Gastrocnemius medialis (tissue), 4 donors: ENCODE results near the gene NOC4L.

Experiments used
- POLR2A ChIP-seq, 2 donors: fragments of 450-650 bp; IDR thresholded peaks; one replicate each; pipeline ENCODE4 v1.6.1; 2017; ENCODE audit warnings: antibody characterized with exemption in 2 of 2, mild to moderate bottlenecking in 2 of 2, moderate library complexity in 2 of 2
- TF ChIP-seq, protein P1 (sequence below), 5 experiments: fragments of 450-650 bp in 3 of 5; fragments of 200-600 bp in 2 of 5; sonication (generic) in 2 of 5; IDR thresholded peaks in 4 of 5; conservative IDR thresholded peaks in 1 of 5; 1 replicate in 4 of 5; 2 replicates in 1 of 5; pipeline ENCODE4 v1.5.1; 2016 to 2019; ENCODE audit warnings: antibody characterized with exemption in 5 of 5, mild to moderate bottlenecking in 3 of 5, moderate library complexity in 3 of 5

- TF ChIP-seq, protein P1, sequence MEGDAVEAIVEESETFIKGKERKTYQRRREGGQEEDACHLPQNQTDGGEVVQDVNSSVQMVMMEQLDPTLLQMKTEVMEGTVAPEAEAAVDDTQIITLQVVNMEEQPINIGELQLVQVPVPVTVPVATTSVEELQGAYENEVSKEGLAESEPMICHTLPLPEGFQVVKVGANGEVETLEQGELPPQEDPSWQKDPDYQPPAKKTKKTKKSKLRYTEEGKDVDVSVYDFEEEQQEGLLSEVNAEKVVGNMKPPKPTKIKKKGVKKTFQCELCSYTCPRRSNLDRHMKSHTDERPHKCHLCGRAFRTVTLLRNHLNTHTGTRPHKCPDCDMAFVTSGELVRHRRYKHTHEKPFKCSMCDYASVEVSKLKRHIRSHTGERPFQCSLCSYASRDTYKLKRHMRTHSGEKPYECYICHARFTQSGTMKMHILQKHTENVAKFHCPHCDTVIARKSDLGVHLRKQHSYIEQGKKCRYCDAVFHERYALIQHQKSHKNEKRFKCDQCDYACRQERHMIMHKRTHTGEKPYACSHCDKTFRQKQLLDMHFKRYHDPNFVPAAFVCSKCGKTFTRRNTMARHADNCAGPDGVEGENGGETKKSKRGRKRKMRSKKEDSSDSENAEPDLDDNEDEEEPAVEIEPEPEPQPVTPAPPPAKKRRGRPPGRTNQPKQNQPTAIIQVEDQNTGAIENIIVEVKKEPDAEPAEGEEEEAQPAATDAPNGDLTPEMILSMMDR (IDR thresholded peaks at IDR 0.05 in 4 of 5, conservative IDR thresholded peaks at IDR 0.05 in 1 of 5), result no peak
- no peak for TF ChIP-seq POLR2A (IDR thresholded peaks at IDR 0.05)
Observed at GRCh38 chr12:132197581-132198354, 53.5 kb downstream of the NOC4L start.
